ENCODE measurements around the gene HOMER3.

- TF ChIP-seq ZNF664 (tag by site-specific recombination; IDR thresholded peaks at IDR 0.05) (no peak), ZNF274 (IDR thresholded peaks at IDR 0.05; ENCODE audit: low read length) (no peak), ZNF274 (tag by site-specific recombination; IDR thresholded peaks at IDR 0.05; ENCODE audit: borderline replicate concordance) (no peak), SETDB1 (IDR thresholded peaks at IDR 0.05; ENCODE audit: insufficient read length, low read length) (no peak)
These were observed 44.6 kb downstream of the HOMER3 start for GRCh38 chr19:18896421-18896841.

All from HEK293 (cell line).